ENCODE data around the gene SEC24B. TPM values are rescaled to one million over a fixed set of nuclear protein-coding genes. Genes with fewer than 3 reads are reported as not detected.
"Not testable (repeated sequence)": the region's sequence is repeated elsewhere in the genome, so short reads cannot be mapped to it uniquely, and the experiment has no call there.

Gene SEC24B
- total RNA-seq, 1 donor from 2014 or later: 32.8 TPM

DNA sequence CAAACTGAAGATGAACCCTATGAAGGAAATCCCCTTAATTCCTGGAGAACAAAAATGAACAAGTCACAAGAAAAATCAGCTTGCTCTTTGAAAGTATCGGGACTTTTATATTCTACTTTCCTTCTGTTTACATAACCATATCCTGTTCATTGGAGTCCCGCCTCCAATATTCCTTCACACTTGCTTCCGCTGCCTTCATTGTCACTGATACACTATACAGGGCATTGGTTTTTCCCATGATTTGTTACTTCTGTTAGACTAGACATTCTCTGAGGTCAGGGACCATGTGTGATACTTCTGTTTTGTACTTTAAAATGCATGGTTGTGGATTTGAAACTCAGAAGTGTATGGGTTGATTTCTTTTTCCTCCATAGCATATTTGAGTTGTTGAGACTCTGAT is 145.2 kb downstream of the SEC24B start:
- DNase-seq (ENCODE audit: low spot score): no peak

DNA sequence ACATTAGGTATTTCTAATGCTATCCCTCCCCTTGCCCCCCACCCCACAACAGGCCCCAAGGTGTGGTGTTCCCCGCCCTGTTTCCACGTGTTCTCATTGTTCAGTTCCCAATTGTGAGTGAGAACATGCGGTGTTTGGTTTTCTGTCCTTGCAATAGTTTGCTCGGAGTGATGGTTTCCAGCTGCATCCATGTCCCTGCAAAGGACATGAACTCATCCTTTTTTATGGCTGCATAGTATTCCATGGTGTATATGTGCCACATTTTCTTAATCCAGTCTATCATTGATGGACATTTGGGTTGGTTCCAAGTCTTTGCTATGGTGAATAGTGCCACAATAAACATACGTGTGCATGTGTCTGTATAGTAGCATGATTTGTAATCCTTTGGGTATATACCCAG is 146.4 kb downstream of the SEC24B start:
- not testable (repeated sequence) for DNase-seq (ENCODE audit: low spot score)

GRCh38 chr4:109588176-109588575 is 154.6 kb downstream of the SEC24B start:
- DNase-seq (ENCODE audit: low spot score): no peak

- no peak for DNase-seq (ENCODE audit: low spot score)
Measured at GRCh38 chr4:109589119-109589518, 155.5 kb downstream of the SEC24B start.

DNA sequence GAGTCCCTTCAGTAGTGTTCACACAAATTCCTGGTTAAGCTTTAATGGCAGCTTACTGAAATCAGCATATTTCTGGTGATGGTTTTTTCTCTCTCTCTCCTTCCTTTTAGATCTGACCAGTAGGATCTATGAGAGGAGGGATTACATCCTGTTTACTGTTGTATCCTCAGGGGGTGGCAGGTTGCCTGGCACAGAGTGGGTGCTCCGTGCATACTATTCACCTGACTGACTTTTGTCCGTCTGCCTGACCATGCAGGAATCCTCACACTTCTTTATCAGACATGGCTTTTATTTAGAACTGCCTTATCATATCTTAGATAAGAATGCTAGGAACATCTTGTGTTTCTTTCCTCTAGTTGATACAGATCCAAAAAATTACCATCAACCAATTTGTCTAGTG is 156.0 kb downstream of the SEC24B start:
- DNase-seq (ENCODE audit: low spot score): no peak

Other genes with a start within 250 kb of the SEC24B start
- 0.55 TPM for gene COL25A1, start 131.2 kb upstream of the SEC24B start, total RNA-seq
- 11.0 TPM for gene MCUB, start 126.4 kb downstream of the SEC24B start, total RNA-seq

All from mucosa of gallbladder (tissue), 1 donor.